Activated naive CD4-positive, alpha-beta T cell treated with anti-CD3 and anti-CD28 coated beads, Interleukin-2, amount 50 U/mL, for 72 hours (primary cell): Measurements from ENCODE around the gene VPS72. TPM values are rescaled to one million over a fixed set of nuclear protein-coding genes. Genes with fewer than 3 reads are reported as not detected.

Source experiments
- ATAC-seq, 2 donors: fragments of 150-1000 bp; cut with Tn5 transposase; 2 replicates each; pipeline ENCODE4 v1.10.0; 2021; ENCODE audit warnings: mild to moderate bottlenecking in 2 of 2, moderate library complexity in 2 of 2
- DNase-seq, 2 donors: peaks; one replicate each; pipeline ENCODE4 v3.0.0; 2021 to 2022; ENCODE audit warnings: low spot score in 2 of 2
- H3K27ac Mint-ChIP-seq, 2 donors: one replicate each; pipeline ENCODE4 v1.8.0; 2022; ENCODE audit warnings: mild to moderate bottlenecking in 2 of 2, mixed read lengths in 2 of 2
- H3K36me3 Mint-ChIP-seq, 2 donors: one replicate each; pipeline ENCODE4 v1.8.0; 2022; ENCODE audit warnings: mixed read lengths in 2 of 2
- H3K9me3 Mint-ChIP-seq, 2 donors: one replicate each; pipeline ENCODE4 v1.8.0; 2022; ENCODE audit warnings: mixed read lengths in 2 of 2
- total RNA-seq, 2 donors: library from RNA; stranded (reverse); gene quantifications; one replicate each; pipeline ENCODE4 v1.2.3, GENCODE V29; 2022

Gene VPS72
- total RNA-seq, 2 donors from 2014 or later = 61.3 to 67.0 TPM

- Mint-ChIP-seq H3K27ac (peak overlapping the region; percentile 83 to 97), H3K36me3 (peaks cover 28 to 33% of the 10 kb centered on the region in 2 donors)
- ATAC-seq = no peak
Measured at GRCh38 chr1:151159373-151159772, 30.6 kb downstream of the VPS72 start.

GRCh38 chr1:151158751-151159251 is 31.2 kb downstream of the VPS72 start:
- no peaks in the 10 kb centered on the region for H3K9me3 Mint-ChIP-seq
- H3K27ac Mint-ChIP-seq = peak overlapping the region; percentile 97 to 98
- no peak for ATAC-seq
- peaks cover 28 to 33% of the 10 kb centered on the region in 2 donors for H3K36me3 Mint-ChIP-seq
- no peak for DNase-seq

More at GRCh38 chr1:151159373-151159772, 30.6 kb downstream of the VPS72 start:
- DNase-seq = no peak
- no peaks in the 10 kb centered on the region for H3K9me3 Mint-ChIP-seq

- Mint-ChIP-seq H3K27ac (peak overlapping the region; percentile 97 to 98), H3K9me3 (no peaks in the 10 kb centered on the region), H3K36me3 (peaks cover 28 to 33% of the 10 kb centered on the region in 2 donors)
- peak in 1 of 2 donors; percentile 24 for DNase-seq
- peak; percentile 10 to 17 for ATAC-seq
Measured at GRCh38 chr1:151158326-151158725, 31.7 kb downstream of the VPS72 start.

- Mint-ChIP-seq H3K9me3 (no peaks in the 10 kb centered on the region), H3K27ac (peak overlapping the region; percentile 97), H3K36me3 (peaks cover 28 to 33% of the 10 kb centered on the region in 2 donors)
- peak; percentile 47 to 66 for ATAC-seq
- peak; percentile 50 to 77 for DNase-seq
Measured at GRCh38 chr1:151157067-151157531, 32.9 kb downstream of the VPS72 start.

GRCh38 chr1:151156515-151156819 is 33.5 kb downstream of the VPS72 start, which contains the start of gene TNFAIP8L2:
Gene TNFAIP8L2, plus strand, starts transcription at chr1:151156649. Its CDS starts 2,049 bp downstream, at chr1:151158698.
- peak within 1 kb of the TSS; percentile 97 for H3K27ac Mint-ChIP-seq
- H3K9me3 Mint-ChIP-seq = no peaks in the 10 kb centered on the region
- peak; percentile 84 to 86 for ATAC-seq
- peaks cover 28 to 33% of the 10 kb centered on the region in 2 donors for H3K36me3 Mint-ChIP-seq
- DNase-seq = peak in 1 of 2 donors; percentile 73

- DNase-seq (no peak), ATAC-seq (no peak)
- no peaks in the 10 kb centered on the region for H3K9me3 Mint-ChIP-seq
- peak overlapping the region in 1 of 2 donors; percentile 64 for H3K27ac Mint-ChIP-seq
- H3K36me3 Mint-ChIP-seq = no peaks in the 10 kb centered on the region
Measured at GRCh38 chr1:151147665-151148064, 42.3 kb downstream of the VPS72 start.

GRCh38 chr1:151147132-151147503 is 42.9 kb downstream of the VPS72 start:
- Mint-ChIP-seq H3K27ac (peak overlapping the region in 1 of 2 donors; percentile 64), H3K9me3 (no peaks in the 10 kb centered on the region), H3K36me3 (no peaks in the 10 kb centered on the region)
- no peak for ATAC-seq
- DNase-seq = no peak

GRCh38 chr1:151146412-151147131 is 43.4 kb downstream of the VPS72 start, which contains the start of gene SEMA6C:
Gene SEMA6C, minus strand, starts transcription at chr1:151146631. Its CDS starts 4,010 bp downstream, at chr1:151142621.
- no peaks in the 10 kb centered on the region for H3K36me3 Mint-ChIP-seq
- ATAC-seq (peak; percentile 100), DNase-seq (peak; percentile 89 to 90)
- H3K9me3 Mint-ChIP-seq = no peaks in the 10 kb centered on the region
- peak within 1 kb of the TSS; percentile 64 to 73 for H3K27ac Mint-ChIP-seq

- Mint-ChIP-seq H3K36me3 (no peaks in the 10 kb centered on the region), H3K27ac (peak overlapping the region in 1 of 2 donors; percentile 64), H3K9me3 (no peaks in the 10 kb centered on the region)
- DNase-seq (no peak), ATAC-seq (peak in 1 of 2 donors; percentile 13)
Measured at GRCh38 chr1:151146072-151146411, 44.0 kb downstream of the VPS72 start.

- H3K9me3 Mint-ChIP-seq = no peaks in the 10 kb centered on the region
- DNase-seq (no peak), ATAC-seq (no peak)
- no peaks in the 10 kb centered on the region for H3K36me3 Mint-ChIP-seq
- no peak overlapping the region for H3K27ac Mint-ChIP-seq
Measured at GRCh38 chr1:151145304-151146071, 44.5 kb downstream of the VPS72 start.

GRCh38 chr1:151144474-151145303 is 45.3 kb downstream of the VPS72 start:
- H3K27ac Mint-ChIP-seq = no peak overlapping the region
- no peak for ATAC-seq
- no peaks in the 10 kb centered on the region for H3K36me3 Mint-ChIP-seq
- no peak for DNase-seq
- H3K9me3 Mint-ChIP-seq = no peaks in the 10 kb centered on the region

GRCh38 chr1:151143986-151144385 is 46.0 kb downstream of the VPS72 start:
- H3K27ac Mint-ChIP-seq = no peak overlapping the region
- H3K9me3 Mint-ChIP-seq = no peaks in the 10 kb centered on the region
- no peaks in the 10 kb centered on the region for H3K36me3 Mint-ChIP-seq
- DNase-seq (no peak), ATAC-seq (no peak)

GRCh38 chr1:151143057-151143435 is 47.0 kb downstream of the VPS72 start:
- Mint-ChIP-seq H3K27ac (no peak overlapping the region), H3K9me3 (no peaks in the 10 kb centered on the region), H3K36me3 (no peaks in the 10 kb centered on the region)
- ATAC-seq = no peak
- no peak for DNase-seq

- ATAC-seq (no peak), DNase-seq (no peak)
- H3K36me3 Mint-ChIP-seq = no peaks in the 10 kb centered on the region
- H3K27ac Mint-ChIP-seq = no peak overlapping the region
- no peaks in the 10 kb centered on the region for H3K9me3 Mint-ChIP-seq
Measured at GRCh38 chr1:151142411-151143056, 47.5 kb downstream of the VPS72 start.

- DNase-seq = no peak
- Mint-ChIP-seq H3K36me3 (no peaks in the 10 kb centered on the region), H3K9me3 (no peaks in the 10 kb centered on the region), H3K27ac (no peak overlapping the region)
- ATAC-seq = no peak
Measured at GRCh38 chr1:151137789-151138188, 52.2 kb downstream of the VPS72 start.
